Stimulated activated CD4-positive, alpha-beta T cell treated with anti-CD3 and anti-CD28 coated beads, Interleukin-15, amount 100 ng/mL, for 48 hours (primary cell): Measurements from ENCODE around the gene CD247.

ENCODE experiments used
- DNase-seq, 2 donors: peaks; one replicate each; pipeline ENCODE4 v3.0.0-alpha.2; 2020; ENCODE audit warnings: low read depth in 2 of 2

The CD247 gene

GRCh38 chr1:167489571-167490340 is 28.6 kb downstream of the CD247 start:
- DNase-seq: peak in 1 of 2 donors; percentile 48

- DNase-seq: no peak
Observed at GRCh38 chr1:167488786-167489185, 29.5 kb downstream of the CD247 start.

GRCh38 chr1:167487614-167488013 is 30.7 kb downstream of the CD247 start:
- no peak for DNase-seq

- no peak for DNase-seq
Observed at GRCh38 chr1:167486090-167486824, 32.1 kb downstream of the CD247 start.

- DNase-seq: no peak
Observed at GRCh38 chr1:167484726-167485502, 33.4 kb downstream of the CD247 start.

- DNase-seq: no peak
Observed at GRCh38 chr1:167483790-167484189, 34.5 kb downstream of the CD247 start.

- DNase-seq: peak in 1 of 2 donors; percentile 41
Observed at GRCh38 chr1:167482184-167482583, 36.1 kb downstream of the CD247 start.

- DNase-seq: no peak
Observed at GRCh38 chr1:167479331-167479979, 38.9 kb downstream of the CD247 start.

GRCh38 chr1:167477986-167478385 is 40.3 kb downstream of the CD247 start:
- no peak for DNase-seq

GRCh38 chr1:167476061-167476460 is 42.3 kb downstream of the CD247 start:
- DNase-seq: no peak

GRCh38 chr1:167474191-167474641 is 44.1 kb downstream of the CD247 start:
- DNase-seq: peak in 1 of 2 donors; percentile 46

GRCh38 chr1:167473761-167474160 is 44.6 kb downstream of the CD247 start:
- DNase-seq: no peak

- peak in 1 of 2 donors; percentile 51 for DNase-seq
Observed at GRCh38 chr1:167472752-167473521, 45.4 kb downstream of the CD247 start.

GRCh38 chr1:167471568-167471967 is 46.8 kb downstream of the CD247 start:
- DNase-seq: no peak

GRCh38 chr1:167469280-167469965 is 48.9 kb downstream of the CD247 start:
- no peak for DNase-seq

- DNase-seq: no peak
Observed at GRCh38 chr1:167467752-167468151, 50.6 kb downstream of the CD247 start.

- DNase-seq: no peak
Observed at GRCh38 chr1:167467126-167467710, 51.1 kb downstream of the CD247 start.

GRCh38 chr1:167465743-167466142 is 52.6 kb downstream of the CD247 start:
- no peak for DNase-seq

GRCh38 chr1:167465018-167465417 is 53.3 kb downstream of the CD247 start:
- no peak for DNase-seq
